Lower lobe of right lung (tissue), 2 donors: Measurements from ENCODE around the gene PATJ. TPM values are rescaled to one million over a fixed set of nuclear protein-coding genes. Genes with fewer than 3 reads are reported as not detected.

ENCODE experiments used
- ATAC-seq, 2 donors: fragments of 200-7000 bp; cut with Tn5 transposase; one replicate each; pipeline ENCODE4 v1.9.1; 2020 to 2022; ENCODE audit warnings: mild to moderate bottlenecking in 2 of 2, moderate library complexity in 2 of 2
- DNase-seq: peaks from one replicate; pipeline ENCODE4 v3.0.0-alpha.2; 2020
- H3K27ac ChIP-seq: fragments of 200-600 bp; one replicate; pipeline ENCODE4 v1.8.0; 2022
- H3K27me3 ChIP-seq: fragments of 200-600 bp; one replicate; pipeline ENCODE4 v1.8.0; 2022; ENCODE audit warnings: low read depth
- H3K36me3 ChIP-seq: fragments of 200-600 bp; one replicate; pipeline ENCODE4 v1.8.0; 2022; ENCODE audit warnings: mild to moderate bottlenecking
- H3K4me1 ChIP-seq: fragments of 200-600 bp; one replicate; pipeline ENCODE4 v1.8.0; 2022
- H3K4me3 ChIP-seq: fragments of 200-600 bp; one replicate; pipeline ENCODE4 v1.8.0; 2022; ENCODE audit warnings: mild to moderate bottlenecking
- H3K9me3 ChIP-seq: fragments of 200-600 bp; one replicate; pipeline ENCODE4 v1.8.0; 2022
- CTCF ChIP-seq: fragments of 200-600 bp; IDR thresholded peaks from one replicate; pipeline ENCODE4 v1.8.0; 2022; ENCODE audit warnings: antibody characterized with exemption, mild to moderate bottlenecking
- intact Hi-C: fragments of 100-400 bp; cut with DNase I; formaldehyde crosslinking; loops from one replicate; pipeline ENCODE4 v1.11.0; 2022
- total RNA-seq: library from RNA; stranded (reverse); fragmentation: NEBNext Ultra II Directional; extraction: Animal tissue kit (Norgen Biotek cat#: 25700); gene quantifications from one replicate; pipeline ENCODE4 v1.2.1, GENCODE V29; 2021
- donor health status: DM: no; HTN: yes; CAD: no; lungs with severe emphysema.

The PATJ gene
- total RNA-seq, 1 donor from 2014 or later = 63.9 TPM

DNA sequence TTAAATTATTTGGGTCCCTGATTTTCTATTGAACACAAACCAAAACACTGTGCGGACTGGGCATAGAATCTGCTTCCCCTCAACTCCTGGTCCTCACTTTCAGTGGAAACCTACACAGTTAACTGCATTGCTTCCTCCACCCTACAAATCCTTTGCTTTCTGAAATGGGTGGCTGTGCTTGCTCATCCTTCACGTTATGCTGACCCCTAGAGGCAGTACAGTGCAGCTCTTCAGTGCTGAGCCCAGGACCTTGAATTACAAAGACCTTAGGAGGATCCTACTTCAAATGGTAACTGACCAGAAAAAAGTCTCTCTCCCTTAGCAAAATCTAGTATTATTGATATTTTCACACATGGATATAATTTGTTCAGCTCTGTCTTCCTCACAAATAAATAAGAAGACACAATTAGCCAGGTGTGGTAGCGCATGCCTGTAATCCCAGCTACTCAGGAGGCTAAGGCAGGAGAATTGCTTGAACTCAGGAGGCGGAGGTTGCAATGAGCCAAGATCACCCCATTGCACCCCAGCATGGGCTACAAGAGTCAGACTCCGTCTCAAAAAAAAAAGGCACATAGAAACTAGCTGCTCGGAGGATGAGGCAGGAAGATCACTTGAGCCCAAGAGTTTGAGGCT, 388.9 kb downstream of the PATJ start:
- Histone ChIP-seq H3K9me3 (no peaks in the 10 kb centered on the region), H3K36me3 (peaks cover 12% of the 10 kb centered on the region), H3K27me3 (no peaks in the 10 kb centered on the region), H3K4me3 (no peak overlapping the region), H3K27ac (no peak overlapping the region), H3K4me1 (no peaks in the 10 kb centered on the region)
- TF ChIP-seq CTCF = peak; percentile 80
- intact Hi-C loops = no loop called here
- ATAC-seq = peak; percentile 76 to 77
- no peak for DNase-seq

GRCh38 chr1:62138029-62138428, 395.7 kb downstream of the PATJ start:
- no peaks in the 10 kb centered on the region for H3K36me3 ChIP-seq
- no peaks in the 10 kb centered on the region for H3K4me1 ChIP-seq
- DNase-seq (no peak), ATAC-seq (peak; percentile 25 to 39)
- no peak for TF ChIP-seq CTCF
- intact Hi-C loops = no loop called here
- no peaks in the 10 kb centered on the region for H3K27me3 ChIP-seq
- H3K9me3 ChIP-seq = no peaks in the 10 kb centered on the region
- no peak overlapping the region for H3K27ac ChIP-seq
- H3K4me3 ChIP-seq = no peak overlapping the region

GRCh38 chr1:62139410-62139809, 397.1 kb downstream of the PATJ start:
- H3K36me3 ChIP-seq = no peaks in the 10 kb centered on the region
- DNase-seq (no peak), ATAC-seq (no peak)
- no peak overlapping the region for H3K27ac ChIP-seq
- H3K27me3 ChIP-seq = no peaks in the 10 kb centered on the region
- TF ChIP-seq CTCF = no peak
- no peak overlapping the region for H3K4me3 ChIP-seq
- no peaks in the 10 kb centered on the region for H3K4me1 ChIP-seq
- intact Hi-C loops = no loop called here
- no peaks in the 10 kb centered on the region for H3K9me3 ChIP-seq

DNA sequence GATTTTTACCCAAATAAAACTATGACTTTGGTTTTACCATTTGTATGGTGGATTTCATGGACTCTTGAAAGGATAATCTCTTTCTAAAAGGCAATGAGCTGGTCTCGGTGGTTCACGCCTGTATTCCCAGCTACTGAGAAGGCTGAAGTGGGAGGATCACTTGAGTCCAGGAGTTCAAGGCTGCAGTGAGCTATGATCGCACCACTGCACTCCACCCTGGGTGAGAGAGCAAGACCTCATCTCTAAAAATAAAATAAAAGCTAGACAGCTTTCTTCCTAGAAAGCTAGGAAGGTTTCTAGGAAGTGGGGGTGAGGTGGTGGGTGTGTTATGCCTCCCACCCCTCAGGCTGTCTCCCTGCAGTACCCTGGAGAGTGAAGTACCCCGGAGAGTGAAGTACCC, 398.4 kb downstream of the PATJ start:
- no peak overlapping the region for H3K4me3 ChIP-seq
- intact Hi-C loops = no loop called here
- ATAC-seq = no peak

GRCh38 chr1:62142496-62142895, 400.2 kb downstream of the PATJ start:
- H3K4me1 ChIP-seq = no peaks in the 10 kb centered on the region
- H3K36me3 ChIP-seq = no peaks in the 10 kb centered on the region
- H3K9me3 ChIP-seq = no peaks in the 10 kb centered on the region
- peak in 1 of 2 donors; percentile 54 for ATAC-seq
- TF ChIP-seq CTCF = no peak
- H3K27ac ChIP-seq = no peak overlapping the region
- no peak for DNase-seq
- H3K27me3 ChIP-seq = no peaks in the 10 kb centered on the region
- intact Hi-C loops = no loop called here
- H3K4me3 ChIP-seq = no peak overlapping the region

More for the DNA sequence above, 398.4 kb downstream of the PATJ start:
- DNase-seq = no peak
- H3K36me3 ChIP-seq = no peaks in the 10 kb centered on the region
- no peaks in the 10 kb centered on the region for H3K9me3 ChIP-seq
- H3K27me3 ChIP-seq = no peaks in the 10 kb centered on the region
- TF ChIP-seq CTCF = no peak
- H3K4me1 ChIP-seq = no peaks in the 10 kb centered on the region
- no peak overlapping the region for H3K27ac ChIP-seq
